Stomach (tissue), 4 donors: Measurements from ENCODE around the gene GMDS.

ENCODE experiments used
- EP300 ChIP-seq: sonication (generic); formaldehyde crosslinking; IDR thresholded peaks from one replicate; pipeline ENCODE4 v1.6.1; 2017; ENCODE audit warnings: antibody characterized with exemption
- POLR2A ChIP-seq, 4 donors: fragments of 450-650 bp; IDR thresholded peaks; one replicate each; pipeline ENCODE4 v1.6.1; 2016; ENCODE audit warnings: antibody characterized with exemption in 4 of 4, control low read depth in 2 of 4, mild to moderate bottlenecking in 1 of 4, moderate library complexity in 1 of 4
- TF ChIP-seq, protein P1 (sequence below), 7 experiments: fragments of 450-650 bp in 4 of 7; fragments of 200-600 bp in 3 of 7; sonication (generic) in 3 of 7; IDR thresholded peaks; one replicate each; pipeline ENCODE4 v1.5.1; 2016 to 2019; ENCODE audit warnings: antibody characterized with exemption in 7 of 7, control low read depth in 2 of 7, mild to moderate bottlenecking in 1 of 7

DNA sequence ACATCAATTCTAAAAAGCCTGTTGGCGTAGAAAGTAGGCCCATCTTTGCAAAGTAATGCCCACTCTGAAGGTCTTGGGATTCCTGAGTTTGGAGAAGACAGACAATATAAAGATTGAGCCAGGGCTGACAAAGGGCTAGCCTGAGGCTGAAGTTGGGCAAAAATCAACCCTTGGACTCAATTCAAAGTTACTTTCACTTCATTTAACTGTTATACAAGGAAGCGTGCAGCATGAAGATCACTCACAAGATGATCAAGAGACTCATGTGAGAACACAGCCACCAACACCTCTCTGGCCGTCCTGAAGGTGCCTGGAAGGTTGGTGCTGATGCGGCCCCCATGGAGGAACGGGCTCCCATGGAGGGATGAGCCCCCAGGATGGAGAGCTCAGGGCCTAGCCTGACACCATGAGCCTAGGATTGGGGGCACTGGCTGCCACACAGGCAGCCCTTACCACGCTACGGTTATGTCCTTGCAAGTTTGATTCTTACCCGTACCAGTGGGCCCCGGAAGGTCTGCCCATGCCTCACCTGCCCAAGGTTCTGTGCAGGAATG, 609.1 kb downstream of the GMDS start:
- no peak for TF ChIP-seq POLR2A (IDR thresholded peaks at IDR 0.05)
- TF ChIP-seq, protein P1, sequence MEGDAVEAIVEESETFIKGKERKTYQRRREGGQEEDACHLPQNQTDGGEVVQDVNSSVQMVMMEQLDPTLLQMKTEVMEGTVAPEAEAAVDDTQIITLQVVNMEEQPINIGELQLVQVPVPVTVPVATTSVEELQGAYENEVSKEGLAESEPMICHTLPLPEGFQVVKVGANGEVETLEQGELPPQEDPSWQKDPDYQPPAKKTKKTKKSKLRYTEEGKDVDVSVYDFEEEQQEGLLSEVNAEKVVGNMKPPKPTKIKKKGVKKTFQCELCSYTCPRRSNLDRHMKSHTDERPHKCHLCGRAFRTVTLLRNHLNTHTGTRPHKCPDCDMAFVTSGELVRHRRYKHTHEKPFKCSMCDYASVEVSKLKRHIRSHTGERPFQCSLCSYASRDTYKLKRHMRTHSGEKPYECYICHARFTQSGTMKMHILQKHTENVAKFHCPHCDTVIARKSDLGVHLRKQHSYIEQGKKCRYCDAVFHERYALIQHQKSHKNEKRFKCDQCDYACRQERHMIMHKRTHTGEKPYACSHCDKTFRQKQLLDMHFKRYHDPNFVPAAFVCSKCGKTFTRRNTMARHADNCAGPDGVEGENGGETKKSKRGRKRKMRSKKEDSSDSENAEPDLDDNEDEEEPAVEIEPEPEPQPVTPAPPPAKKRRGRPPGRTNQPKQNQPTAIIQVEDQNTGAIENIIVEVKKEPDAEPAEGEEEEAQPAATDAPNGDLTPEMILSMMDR (IDR thresholded peaks at IDR 0.05) = no peak
- no peak for TF ChIP-seq EP300
